Endothelial cell of umbilical vein (primary cell): Measurements from ENCODE around the gene CCND2. TPM values are rescaled to one million over a fixed set of nuclear protein-coding genes. Genes with fewer than 3 reads are reported as not detected.

ENCODE experiments used
- BruUV-seq: library from RNA; stranded (reverse); fragments of 400-500 nt; replicated peaks from 2 replicates; lab custom pipeline; 2021; lab: Mats Ljungman, UMichigan
- CTCF ChIA-PET: fragments of 300-600, 350-600 bp; sonication (Branson Sonifier 250); formaldehyde crosslinking; loops from one replicate; lab custom pipeline; 2021; ENCODE audit warnings: antibody characterized with exemption, inconsistent platforms; lab: Charles Lee
- POLR2A ChIA-PET: fragments of 300-600, 350-600 bp; sonication (Branson Sonifier 250); formaldehyde crosslinking; loops from one replicate; lab custom pipeline; 2021; ENCODE audit warnings: antibody characterized with exemption, inconsistent platforms; lab: Charles Lee
- DNase-seq: peaks from one replicate; pipeline ENCODE4 v3.0.0-alpha.2; 2011; ENCODE audit warnings: low read depth, low spot score
- FAIRE-seq: peaks from 2 replicates; lab custom pipeline; 2011; peaks lifted over from hg19 to GRCh38; lab: Jason Lieb, UNC
- H2AFZ ChIP-seq: 2 replicates; pipeline ENCODE4 v1.6.0; 2012; ENCODE audit warnings: low read depth, low read length, control low read depth, inconsistent platforms
- H3K27ac ChIP-seq: 2 replicates; pipeline ENCODE4 v1.5.1; 2011; ENCODE audit warnings: low read depth, mild to moderate bottlenecking, control low read depth, low read length, moderate library complexity; ENCODE audit not compliant: insufficient read depth
- H3K27me3 ChIP-seq, 2 experiments: 2 replicates each; pipeline versions ENCODE4 v1.6.0 to v1.6.1; 2011; ENCODE audit warnings: low read length in 2 of 2, mixed read lengths in 1 of 2; ENCODE audit not compliant: control insufficient read depth in 2 of 2, insufficient read depth in 2 of 2
- H3K36me3 ChIP-seq, 2 experiments: 2 replicates in 1 of 2; 3 replicates in 1 of 2; pipeline ENCODE4 v1.5.1; 2011; ENCODE audit warnings: low read length in 2 of 2, mild to moderate bottlenecking in 1 of 2, moderate library complexity in 1 of 2; ENCODE audit not compliant: control insufficient read depth in 2 of 2, insufficient read depth in 2 of 2; ENCODE audit errors: extremely low read depth in 1 of 2
- H3K4me1 ChIP-seq: 3 replicates; pipeline ENCODE4 v1.5.1; 2011; ENCODE audit warnings: mild to moderate bottlenecking, low read length; ENCODE audit not compliant: control insufficient read depth, insufficient read depth; ENCODE audit errors: extremely low read depth
- H3K4me2 ChIP-seq: 2 replicates; pipeline ENCODE4 v1.6.1; 2011; ENCODE audit warnings: low read length, control low read depth, mixed read lengths; ENCODE audit not compliant: insufficient read depth
- H3K4me3 ChIP-seq, 3 experiments: fragments of 200-600 bp in 1 of 3; sonication (generic), shearing (Covaris generic) in 1 of 3; replicated peaks in 1 of 3; 2 replicates each; pipeline ENCODE4 v1.5.1; 2011 to 2016; ENCODE audit warnings: control low read depth in 3 of 3, low read length in 3 of 3, mild to moderate bottlenecking in 2 of 3, inconsistent platforms in 1 of 3, low read depth in 1 of 3, moderate library complexity in 1 of 3; ENCODE audit not compliant: insufficient read depth in 1 of 3
- H3K79me2 ChIP-seq: 2 replicates; pipeline ENCODE4 v1.6.0; 2012; ENCODE audit warnings: low read length, inconsistent platforms; ENCODE audit not compliant: control insufficient read depth, insufficient read depth
- H3K9ac ChIP-seq: replicated peaks from 2 replicates; pipeline ENCODE3; 2011; ENCODE audit warnings: low read length, control low read depth; ENCODE audit not compliant: insufficient read depth; ENCODE audit errors: extremely low read depth
- H3K9me1 ChIP-seq: replicated peaks from 3 replicates; pipeline ENCODE4 v1.6.0; 2011; ENCODE audit warnings: mild to moderate bottlenecking, low read length; ENCODE audit not compliant: control insufficient read depth, insufficient read depth; ENCODE audit errors: extremely low read depth
- H3K9me3 ChIP-seq: replicated peaks from 2 replicates; pipeline ENCODE4 v1.5.1; 2012; ENCODE audit warnings: low read length, inconsistent platforms; ENCODE audit not compliant: control insufficient read depth, insufficient read depth
- H4K20me1 ChIP-seq: replicated peaks from 2 replicates; pipeline ENCODE3; 2011; ENCODE audit warnings: mild to moderate bottlenecking, low read length; ENCODE audit not compliant: control insufficient read depth, insufficient read depth; ENCODE audit errors: extremely low read depth
- EZH2 ChIP-seq: IDR thresholded peaks from 2 replicates; pipeline ENCODE4 v1.6.1; 2012; ENCODE audit warnings: borderline replicate concordance, low read depth, mild to moderate bottlenecking, moderate library complexity, low read length, inconsistent platforms; ENCODE audit not compliant: severe bottlenecking
- FOS ChIP-seq: IDR thresholded peaks from 2 replicates; pipeline ENCODE4 v1.6.1; 2011; ENCODE audit warnings: mild to moderate bottlenecking, low read length, moderate library complexity, borderline replicate concordance; ENCODE audit not compliant: insufficient read depth
- GATA2 ChIP-seq: IDR thresholded peaks from 2 replicates; pipeline ENCODE4 v1.7.0; 2011; ENCODE audit warnings: low read depth, mild to moderate bottlenecking, moderate library complexity, mixed read lengths, low read length; ENCODE audit not compliant: insufficient read length, insufficient read depth
- JUN ChIP-seq: IDR thresholded peaks from 2 replicates; pipeline ENCODE4 v1.6.1; 2011; ENCODE audit warnings: borderline replicate concordance, low read depth; ENCODE audit not compliant: insufficient read length, insufficient read depth
- MYC ChIP-seq: IDR thresholded peaks from one replicate; pipeline ENCODE4 v1.6.1; 2011; ENCODE audit warnings: mild to moderate bottlenecking, low read depth, low read length
- POLR2A ChIP-seq: IDR thresholded peaks from 2 replicates; pipeline ENCODE4 v1.6.1; 2012; ENCODE audit warnings: low read depth, mild to moderate bottlenecking, control low read depth, low read length
- POLR2AphosphoS5 ChIP-seq: IDR thresholded peaks from 2 replicates; pipeline ENCODE4 v1.6.1; 2012; ENCODE audit warnings: low read depth, mild to moderate bottlenecking, control low read depth, low read length, moderate library complexity; ENCODE audit not compliant: insufficient read depth
- dilution Hi-C: fragments of 300-500 bp; cut with MboI; formaldehyde crosslinking; loops from one replicate; pipeline ENCODE4 v1.15.0; 2019; ENCODE audit warnings: low sequenced_read_pairs; ENCODE audit not compliant: extremely low pct_ligation_motif_present
- intact Hi-C: fragments of 100-400 bp; cut with micrococcal nuclease; formaldehyde crosslinking; loops from one replicate; pipeline ENCODE4 v1.10.0; 2022
- polyA plus RNA-seq, 4 experiments: library from polyadenylated mRNA; depleted of rRNA in 3 of 4; stranded (reverse) in 3 of 4; unstranded in 1 of 4; fragments of >200 nt; gene quantifications; 2 replicates each; pipeline versions ENCODE4 v1.2.1 to v1.2.3, GENCODE V29; 2011 to 2012; ENCODE audit warnings: missing spikeins in 1 of 4
- total RNA-seq: library from RNA; stranded (reverse); gene quantifications from 2 replicates; pipeline ENCODE4 v1.2.3, GENCODE V29; 2021
- TF ChIP-seq, protein P1 (sequence below), 2 donors: IDR thresholded peaks; 1 replicate in 1 of 2; 2 replicates in 1 of 2; pipeline ENCODE4 v1.5.1; 2011; ENCODE audit warnings: low read length in 2 of 2, mild to moderate bottlenecking in 2 of 2, moderate library complexity in 2 of 2, control low read depth in 1 of 2, inconsistent platforms in 1 of 2, low read depth in 1 of 2; ENCODE audit not compliant: insufficient read depth in 1 of 2; ENCODE audit errors: extremely low read depth in 1 of 2
- TF ChIP-seq, protein P2 (sequence below): IDR thresholded peaks from 2 replicates; pipeline ENCODE4 v1.6.1; 2011; ENCODE audit not compliant: insufficient read depth, insufficient read length

Gene CCND2
- total and polyA plus RNA-seq, 2 donors (not counting 3 experiments of a cell fraction or from before 2014, with no cell fraction given): 0.68 to 3.4 TPM

DNA sequence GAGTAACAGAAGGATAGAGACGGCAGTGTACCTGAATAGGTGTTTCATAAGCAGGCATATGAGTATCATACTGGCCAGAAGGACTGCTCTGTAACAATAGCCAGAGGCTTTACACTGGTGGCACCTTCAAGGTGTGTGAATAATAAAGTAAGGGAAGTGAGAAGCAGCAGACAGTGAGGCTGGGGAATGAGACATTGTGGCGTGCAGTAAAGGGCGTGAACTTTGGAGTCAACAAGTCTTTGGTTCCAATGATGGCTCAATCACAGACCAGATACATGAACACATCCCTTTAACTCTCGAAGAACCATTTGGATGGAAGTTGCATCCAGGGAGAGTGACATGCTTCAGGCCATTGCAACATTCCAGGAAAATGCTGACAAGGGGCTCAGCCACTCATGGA, 32.0 kb upstream of the CCND2 start:
- dilution Hi-C loops: no loop called here

DNA sequence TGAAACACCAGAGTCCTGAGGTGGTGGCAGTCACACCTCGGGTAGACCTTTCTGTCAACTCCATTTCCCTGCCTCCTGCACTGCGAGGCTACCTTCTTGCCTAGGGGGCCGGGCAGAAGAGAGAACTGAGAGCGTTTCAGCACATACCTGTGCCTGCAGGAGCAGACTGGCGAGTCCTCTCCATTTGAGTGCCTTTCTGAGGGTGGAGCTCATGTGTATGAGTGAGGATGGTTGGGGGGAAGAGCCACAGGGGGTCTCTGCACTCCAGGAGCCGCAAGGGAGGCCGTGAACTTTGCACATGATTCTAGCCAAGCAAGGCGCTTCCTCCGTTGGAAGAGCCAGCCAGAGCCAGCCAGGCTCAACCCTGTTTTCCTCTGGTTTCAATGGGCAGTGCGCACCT, 31.0 kb upstream of the CCND2 start:
- CTCF ChIA-PET: interaction anchor here (0.5 to 1.4 kb wide), 2 partner anchors 34 to 204 kb away, joined by 3 read pairs; no protein-coding TSS in a partner anchor

More for the DNA sequence above, 32.0 kb upstream of the CCND2 start:
- Histone ChIP-seq H3K79me2 (no peaks in the 10 kb centered on the region), H3K4me1 (no peaks in the 10 kb centered on the region), H3K4me2 (no peak overlapping the region), H3K4me3 (no peak overlapping the region), H3K9ac (no peak overlapping the region), H3K27me3 (peaks cover 0 to 2% of the 10 kb centered on the region in 2 experiments), H4K20me1 (no peaks in the 10 kb centered on the region), H3K9me1 (no peaks in the 10 kb centered on the region), H2AFZ (no peak overlapping the region), H3K36me3 (no peaks in the 10 kb centered on the region), H3K9me3 (no peaks in the 10 kb centered on the region), H3K27ac (no peak overlapping the region)
- no TSS peak for BruUV-seq
- CTCF ChIA-PET: interaction anchor here (0.6 to 1.4 kb wide), 2 partner anchors 33 to 35 kb away, joined by 3 read pairs; no protein-coding TSS in a partner anchor
- DNase-seq (no peak), FAIRE-seq (no peak)
- intact Hi-C loops: no loop called here
- POLR2A ChIA-PET: no interaction called here
- no peak for TF ChIP-seq POLR2AphosphoS5
- TF ChIP-seq, protein P1, sequence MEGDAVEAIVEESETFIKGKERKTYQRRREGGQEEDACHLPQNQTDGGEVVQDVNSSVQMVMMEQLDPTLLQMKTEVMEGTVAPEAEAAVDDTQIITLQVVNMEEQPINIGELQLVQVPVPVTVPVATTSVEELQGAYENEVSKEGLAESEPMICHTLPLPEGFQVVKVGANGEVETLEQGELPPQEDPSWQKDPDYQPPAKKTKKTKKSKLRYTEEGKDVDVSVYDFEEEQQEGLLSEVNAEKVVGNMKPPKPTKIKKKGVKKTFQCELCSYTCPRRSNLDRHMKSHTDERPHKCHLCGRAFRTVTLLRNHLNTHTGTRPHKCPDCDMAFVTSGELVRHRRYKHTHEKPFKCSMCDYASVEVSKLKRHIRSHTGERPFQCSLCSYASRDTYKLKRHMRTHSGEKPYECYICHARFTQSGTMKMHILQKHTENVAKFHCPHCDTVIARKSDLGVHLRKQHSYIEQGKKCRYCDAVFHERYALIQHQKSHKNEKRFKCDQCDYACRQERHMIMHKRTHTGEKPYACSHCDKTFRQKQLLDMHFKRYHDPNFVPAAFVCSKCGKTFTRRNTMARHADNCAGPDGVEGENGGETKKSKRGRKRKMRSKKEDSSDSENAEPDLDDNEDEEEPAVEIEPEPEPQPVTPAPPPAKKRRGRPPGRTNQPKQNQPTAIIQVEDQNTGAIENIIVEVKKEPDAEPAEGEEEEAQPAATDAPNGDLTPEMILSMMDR (IDR thresholded peaks at IDR 0.05; ENCODE audit: extremely low read depth in 1 of 2, insufficient read depth in 1 of 2, low read depth in 1 of 2, low read length in 2 of 2): no peak
- TF ChIP-seq GATA2: no peak
- TF ChIP-seq POLR2A: no peak
- TF ChIP-seq MYC: no peak

More for the DNA sequence above, 31.0 kb upstream of the CCND2 start:
- no peaks in the 10 kb centered on the region for H3K4me1 ChIP-seq
- BruUV-seq: no TSS peak
- no peak for TF ChIP-seq FOS
- TF ChIP-seq, protein P2, sequence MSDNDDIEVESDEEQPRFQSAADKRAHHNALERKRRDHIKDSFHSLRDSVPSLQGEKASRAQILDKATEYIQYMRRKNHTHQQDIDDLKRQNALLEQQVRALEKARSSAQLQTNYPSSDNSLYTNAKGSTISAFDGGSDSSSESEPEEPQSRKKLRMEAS: no peak
- no peak for TF ChIP-seq POLR2A
- TF ChIP-seq, protein P1 (IDR thresholded peaks at IDR 0.05; ENCODE audit: extremely low read depth in 1 of 2, insufficient read depth in 1 of 2, low read depth in 1 of 2, low read length in 2 of 2): no peak
- TF ChIP-seq POLR2AphosphoS5: no peak
- TF ChIP-seq EZH2: no peak
- TF ChIP-seq JUN: no peak
- no peak for TF ChIP-seq MYC
- no peak for TF ChIP-seq GATA2
- FAIRE-seq: no peak
- H3K4me2 ChIP-seq: no peak overlapping the region
- H3K9ac ChIP-seq: no peak overlapping the region
- no peaks in the 10 kb centered on the region for H3K9me1 ChIP-seq
- H3K79me2 ChIP-seq: no peaks in the 10 kb centered on the region
- no peaks in the 10 kb centered on the region for H3K36me3 ChIP-seq
- dilution Hi-C loops: no loop called here
- H3K27ac ChIP-seq: no peak overlapping the region
- DNase-seq: no peak
- H3K27me3 ChIP-seq: no peaks in the 10 kb centered on the region
- intact Hi-C loops: no loop called here
- H3K9me3 ChIP-seq: no peaks in the 10 kb centered on the region
- no peak overlapping the region for H3K4me3 ChIP-seq
- H4K20me1 ChIP-seq: no peaks in the 10 kb centered on the region
- H2AFZ ChIP-seq: no peak overlapping the region
- POLR2A ChIA-PET: no interaction called here
